ENCODE measurements around the gene RBM10. TPM values are rescaled to one million over a fixed set of nuclear protein-coding genes. Genes with fewer than 3 reads are reported as not detected.
"Not testable (repeated sequence)": the region's sequence is repeated elsewhere in the genome, so short reads cannot be mapped to it uniquely, and the experiment has no call there.

Gene RBM10
- total RNA-seq, 2 donors from 2014 or later = 22.1 to 32.1 TPM

- Histone ChIP-seq H3K36me3 (no peaks in the 10 kb centered on the region), H3K27ac (no peak overlapping the region), H3K4me3 (no peak overlapping the region)
Measured at GRCh38 chrX:47112316-47112954, 32.6 kb upstream of the RBM10 start.

GRCh38 chrX:47116551-47117110 is 28.4 kb upstream of the RBM10 start:
- not testable (repeated sequence) for H3K36me3 ChIP-seq; H3K4me1 ChIP-seq; H3K9me3 ChIP-seq; DNase-seq (ENCODE audit: low spot score); H3K4me3 ChIP-seq; H3K27ac ChIP-seq; H3K27me3 ChIP-seq

More at GRCh38 chrX:47112316-47112954, 32.6 kb upstream of the RBM10 start:
- peaks cover 0 to 6% of the 10 kb centered on the region in 2 donors for H3K9me3 ChIP-seq
- no peak for TF ChIP-seq CTCF (IDR thresholded peaks at IDR 0.05)
- DNase-seq (ENCODE audit: low spot score) = no peak
- no peaks in the 10 kb centered on the region for H3K27me3 ChIP-seq
- H3K4me1 ChIP-seq = no peaks in the 10 kb centered on the region

GRCh38 chrX:47124466-47124865 is 20.6 kb upstream of the RBM10 start:
- not testable (repeated sequence) for H3K4me3 ChIP-seq; H3K4me1 ChIP-seq; H3K27ac ChIP-seq; H3K9me3 ChIP-seq; H3K36me3 ChIP-seq; H3K27me3 ChIP-seq; DNase-seq (ENCODE audit: low spot score)

GRCh38 chrX:47129157-47129898 is 15.7 kb upstream of the RBM10 start:
- TF ChIP-seq CTCF (IDR thresholded peaks at IDR 0.05) = no peak
- H3K36me3 ChIP-seq = no peaks in the 10 kb centered on the region
- H3K27me3 ChIP-seq = no peaks in the 10 kb centered on the region
- peak overlapping the region; percentile 76 to 78 for H3K27ac ChIP-seq
- DNase-seq (ENCODE audit: low spot score) = peak; percentile 95
- peak overlapping the region; percentile 44 to 55 for H3K4me3 ChIP-seq
- H3K4me1 ChIP-seq = peaks cover 0 to 6% of the 10 kb centered on the region in 2 donors
- H3K9me3 ChIP-seq = no peaks in the 10 kb centered on the region

- Histone ChIP-seq H3K4me3 (peak overlapping the region; percentile 44 to 55), H3K4me1 (peaks cover 0 to 6% of the 10 kb centered on the region in 2 donors), H3K9me3 (no peaks in the 10 kb centered on the region), H3K27ac (peak overlapping the region; percentile 76 to 78), H3K36me3 (no peaks in the 10 kb centered on the region), H3K27me3 (no peaks in the 10 kb centered on the region)
- no peak for TF ChIP-seq CTCF (IDR thresholded peaks at IDR 0.05)
- no peak for DNase-seq (ENCODE audit: low spot score)
Measured at GRCh38 chrX:47129899-47130358, 15.1 kb upstream of the RBM10 start.

GRCh38 chrX:47133493-47133892 is 11.5 kb upstream of the RBM10 start:
- no peak for TF ChIP-seq CTCF (IDR thresholded peaks at IDR 0.05)
- Histone ChIP-seq H3K27ac (no peak overlapping the region), H3K27me3 (no peaks in the 10 kb centered on the region), H3K4me1 (peaks cover 0 to 6% of the 10 kb centered on the region in 2 donors), H3K9me3 (no peaks in the 10 kb centered on the region), H3K4me3 (no peak overlapping the region), H3K36me3 (no peaks in the 10 kb centered on the region)
- DNase-seq (ENCODE audit: low spot score) = no peak

GRCh38 chrX:47135650-47136049 is 9.4 kb upstream of the RBM10 start:
- H3K27ac ChIP-seq, H3K4me3 ChIP-seq: not testable (repeated sequence)

More at GRCh38 chrX:47135650-47136049, 9.4 kb upstream of the RBM10 start:
- DNase-seq (ENCODE audit: low spot score); H3K9me3 ChIP-seq; H3K27me3 ChIP-seq; H3K36me3 ChIP-seq; H3K4me1 ChIP-seq: not testable (repeated sequence)
